DND-41 (cell line): ENCODE measurements around the gene APBB1IP.

ENCODE experiments used
- CTCF ChIP-seq: IDR thresholded peaks from 2 replicates; pipeline ENCODE4 v1.5.1; 2012; ENCODE audit warnings: borderline replicate concordance, low read length, moderate library complexity, mild to moderate bottlenecking; ENCODE audit not compliant: poor library complexity, severe bottlenecking; ENCODE audit errors: extremely low read depth
- EZH2 ChIP-seq: IDR thresholded peaks from 3 replicates; pipeline ENCODE4 v1.6.1; 2012; ENCODE audit warnings: borderline replicate concordance, low read depth, mild to moderate bottlenecking, moderate library complexity, low read length, inconsistent platforms; ENCODE audit not compliant: severe bottlenecking

DNA sequence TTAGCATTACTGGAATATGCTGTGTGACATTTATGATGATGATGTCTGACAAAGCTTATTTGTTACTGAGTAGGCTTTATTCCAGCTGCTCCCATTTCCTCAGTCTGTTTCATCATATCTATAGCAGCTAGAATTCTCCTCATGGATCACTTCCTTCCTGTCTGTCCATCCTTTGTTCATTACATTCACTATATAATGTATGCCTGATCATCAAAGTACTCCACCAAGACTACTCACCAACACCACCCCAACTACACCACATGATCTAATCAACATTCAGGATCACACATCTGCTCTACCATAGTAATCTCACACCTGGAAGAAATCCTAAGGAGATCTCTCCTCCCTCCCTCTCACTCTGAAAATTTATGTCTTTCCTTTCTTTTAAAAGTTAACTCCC lies 61.3 kb downstream of the APBB1IP start:
- TF ChIP-seq EZH2 (no peak), CTCF (no peak)
